GM18519 (cell line): ENCODE measurements around the gene AR.

Source experiments
- ATAC-seq: cut with Tn5 transposase; IDR thresholded peaks from one replicate; pipeline ENCODE4 v1.9.1; 2021; ENCODE audit warnings: mild to moderate bottlenecking, moderate library complexity; ENCODE audit not compliant: unreplicated experiment, low FRiP score

Gene AR

DNA sequence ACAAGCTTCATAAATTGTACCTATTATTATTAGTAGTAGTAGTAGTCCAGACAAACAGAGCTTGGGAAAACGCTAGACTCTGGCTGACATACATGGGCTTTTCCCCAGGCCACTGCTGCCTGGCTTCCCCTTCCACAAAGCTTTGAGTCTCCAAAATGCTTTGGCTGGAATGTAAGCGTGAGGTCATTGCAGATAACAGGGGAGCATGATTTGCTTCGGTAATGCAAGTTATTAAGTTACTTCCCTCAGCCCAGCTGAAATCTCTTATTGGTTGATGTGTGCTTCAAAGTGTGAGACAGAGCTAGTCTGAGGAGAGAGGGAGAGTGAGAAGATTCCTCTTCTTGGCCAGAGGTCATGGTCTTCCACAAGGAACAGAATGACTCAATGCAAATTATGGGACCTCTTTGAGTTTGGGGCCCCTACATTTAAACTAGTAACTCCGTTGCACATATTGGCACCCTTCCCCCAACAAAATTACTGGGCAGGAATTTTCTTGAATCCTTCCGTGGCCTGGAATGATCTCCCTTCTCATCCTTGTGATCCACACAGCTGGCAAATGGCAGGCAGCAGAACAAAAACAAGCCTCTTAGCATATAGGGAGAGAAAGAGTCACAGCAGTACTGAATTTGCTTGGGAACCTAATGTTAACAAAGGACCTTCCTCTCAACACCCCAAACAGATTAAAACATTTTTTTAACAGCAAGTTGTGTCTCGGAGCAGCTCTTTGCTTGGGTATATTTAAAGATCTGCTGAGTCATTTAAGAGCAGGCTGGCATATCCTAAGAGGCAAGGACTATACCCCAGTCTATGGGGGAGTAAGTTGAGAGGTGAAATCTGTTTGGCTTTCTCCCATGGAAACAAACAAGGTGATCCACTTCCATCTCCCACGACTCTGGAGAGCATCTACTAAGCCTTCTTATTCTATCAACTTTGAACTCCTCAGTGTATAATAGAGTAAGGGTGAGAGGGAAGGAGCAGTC lies 19.9 kb downstream of the AR start:
- ATAC-seq = no peak

DNA sequence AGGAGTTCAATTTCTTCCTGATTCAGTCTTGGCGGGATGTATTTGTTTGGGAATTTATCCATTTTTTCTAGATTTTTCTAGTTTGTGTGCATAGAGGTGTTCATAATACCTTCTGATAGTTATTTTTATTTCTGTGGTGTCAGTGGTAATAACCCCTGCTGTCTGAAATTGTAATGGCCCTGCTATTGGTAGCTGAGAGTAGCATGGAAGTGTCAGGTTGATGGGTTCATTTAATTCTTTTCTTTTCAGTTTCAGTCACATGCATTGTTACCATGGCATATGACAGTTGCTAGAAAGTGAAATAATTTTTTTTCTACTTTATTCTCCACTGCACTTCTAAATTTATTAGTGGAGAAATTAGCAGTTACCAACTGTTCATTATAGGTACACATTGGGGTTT lies 20.7 kb downstream of the AR start:
- ATAC-seq = no peak

DNA sequence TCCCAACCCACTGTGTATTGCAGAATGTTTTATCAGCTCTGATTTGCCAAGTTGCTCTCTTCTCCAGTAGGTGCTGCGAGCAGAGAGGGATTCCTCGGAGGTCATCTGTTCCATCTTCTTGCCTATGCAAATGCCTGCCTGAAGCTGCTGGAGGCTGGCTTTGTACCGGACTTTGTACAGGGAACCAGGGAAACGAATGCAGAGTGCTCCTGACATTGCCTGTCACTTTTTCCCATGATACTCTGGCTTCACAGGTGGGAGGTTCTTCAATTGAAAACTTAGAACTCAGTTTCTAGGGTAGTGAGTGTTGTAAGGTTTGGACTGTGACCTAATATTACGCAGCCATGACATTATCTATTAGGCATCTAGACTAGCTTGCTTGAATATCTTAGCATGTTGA lies 24.9 kb downstream of the AR start:
- no peak for ATAC-seq

DNA sequence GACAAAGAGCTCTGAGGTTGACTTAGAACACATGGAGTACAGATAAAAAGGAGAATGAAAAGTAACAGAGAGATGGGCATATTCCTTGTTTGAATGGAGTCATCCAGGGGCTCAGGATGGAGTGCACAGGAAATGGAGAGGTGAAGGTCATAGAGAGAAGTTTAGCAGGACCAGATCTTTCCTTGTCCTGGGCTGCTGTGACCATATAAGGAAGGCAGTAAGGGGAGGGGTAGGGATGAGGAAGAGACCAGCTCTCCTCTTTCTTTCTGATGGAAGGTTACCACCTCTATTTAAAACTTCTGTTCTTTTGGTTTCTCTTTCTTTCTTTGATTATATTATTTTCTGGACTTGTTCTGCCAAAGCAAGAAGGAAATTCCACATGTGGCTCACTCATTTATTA lies 27.0 kb downstream of the AR start:
- no peak for ATAC-seq

DNA sequence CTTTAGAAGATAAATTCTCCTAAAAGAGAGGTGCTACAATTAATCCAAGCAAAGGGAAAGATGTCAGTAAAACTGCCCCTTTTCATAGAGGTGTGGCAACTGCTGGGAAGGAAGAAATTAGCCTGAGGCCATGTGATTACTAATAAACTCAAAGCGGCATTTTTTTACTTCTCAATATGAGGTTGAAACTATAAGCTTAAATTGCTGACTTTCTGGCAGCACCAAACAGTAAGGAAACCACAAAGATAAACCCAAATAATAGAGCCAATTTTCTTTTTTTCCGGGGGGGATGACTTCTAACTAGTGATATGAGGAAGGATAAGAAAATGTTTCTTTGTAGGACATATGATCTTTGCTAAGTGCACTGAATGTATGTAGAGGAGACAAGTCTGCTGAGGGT lies 30.9 kb downstream of the AR start:
- no peak for ATAC-seq

DNA sequence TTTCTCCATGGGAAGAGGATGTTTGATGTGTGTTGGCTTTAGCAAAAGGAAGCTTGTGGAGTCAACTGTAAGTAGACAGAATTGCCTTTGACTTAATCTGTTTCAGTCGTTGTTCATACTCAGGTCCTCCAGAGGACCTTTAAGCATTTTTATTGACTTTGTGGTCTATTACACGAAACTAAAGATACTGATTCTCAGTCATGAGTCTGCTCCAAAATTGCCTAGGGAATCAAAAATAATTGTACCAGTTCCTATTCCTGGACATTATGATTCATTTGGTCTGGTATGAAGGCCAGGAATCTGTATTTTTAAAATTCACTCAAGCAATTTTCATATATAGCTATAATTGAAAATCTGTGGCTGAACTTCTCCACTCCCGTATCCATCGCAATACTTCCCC lies 38.6 kb downstream of the AR start:
- no peak for ATAC-seq

DNA sequence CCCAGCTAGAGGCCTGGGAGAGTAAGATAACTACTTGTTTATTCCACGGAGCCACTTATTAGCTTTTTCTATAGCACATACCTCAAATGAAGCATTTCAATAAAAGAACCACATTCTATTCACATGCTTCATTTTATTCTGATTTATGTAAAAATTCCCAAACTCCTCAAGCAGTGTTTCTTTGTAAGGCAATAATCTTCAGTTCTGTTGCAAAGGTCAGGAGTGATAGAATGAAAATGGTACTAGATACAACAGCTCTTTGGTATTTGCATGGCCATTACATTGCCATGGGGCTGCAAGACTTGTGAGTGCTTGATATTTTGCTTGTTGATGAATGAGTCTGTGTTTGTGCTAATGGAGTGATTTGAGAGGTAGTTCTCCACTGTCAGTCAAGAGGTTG lies 39.4 kb downstream of the AR start:
- no peak for ATAC-seq

DNA sequence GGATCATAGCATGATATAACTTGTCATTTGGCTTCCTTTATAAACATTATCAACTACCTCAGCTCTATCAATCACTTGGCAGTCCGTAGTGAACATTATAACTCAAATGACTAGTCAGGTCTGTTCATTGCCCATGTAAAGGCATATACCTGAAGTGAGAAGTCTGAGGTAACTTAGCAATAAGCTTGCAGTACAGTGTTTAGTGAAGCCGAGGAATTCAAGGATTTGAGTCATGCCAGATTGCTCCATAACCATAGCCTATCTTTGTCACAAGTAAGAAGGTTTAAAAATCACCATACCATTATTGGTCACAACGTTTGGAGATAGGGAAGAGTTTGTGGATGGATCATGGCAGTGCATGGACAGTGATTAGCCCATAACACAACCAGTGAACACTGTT lies 41.6 kb downstream of the AR start:
- no peak for ATAC-seq

DNA sequence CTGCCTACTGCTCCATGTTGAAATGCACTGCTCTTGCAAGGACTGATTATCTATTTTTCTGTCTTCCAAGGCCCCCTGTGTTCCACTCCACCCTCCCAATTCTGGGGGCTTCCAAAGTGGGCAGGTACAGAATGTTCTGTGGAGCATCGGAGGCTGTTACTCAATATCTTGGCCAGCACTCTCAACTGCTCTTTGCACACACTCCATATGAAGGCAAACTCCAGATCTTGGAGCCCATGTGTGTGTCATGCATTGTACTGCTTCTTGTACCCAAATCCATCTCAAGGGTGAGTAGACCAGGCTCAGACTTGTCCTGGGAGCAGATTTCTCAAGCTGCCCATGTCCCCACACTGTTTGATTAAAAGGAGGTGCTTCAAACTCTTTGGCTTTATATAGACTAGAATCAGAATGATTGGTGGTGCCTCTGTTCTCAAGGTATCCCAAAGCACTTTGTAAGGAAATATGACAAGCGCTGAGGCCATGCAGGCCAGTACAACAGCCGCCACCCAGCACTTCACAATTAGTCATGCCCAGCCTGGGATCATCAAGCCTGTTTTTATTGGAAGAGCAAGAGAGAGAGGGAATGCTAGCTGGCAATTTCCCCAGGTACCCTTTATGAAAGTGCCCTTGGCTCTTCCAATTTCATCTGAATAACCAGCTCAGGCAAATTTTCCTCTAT lies 44.3 kb downstream of the AR start:
- ATAC-seq = no peak

DNA sequence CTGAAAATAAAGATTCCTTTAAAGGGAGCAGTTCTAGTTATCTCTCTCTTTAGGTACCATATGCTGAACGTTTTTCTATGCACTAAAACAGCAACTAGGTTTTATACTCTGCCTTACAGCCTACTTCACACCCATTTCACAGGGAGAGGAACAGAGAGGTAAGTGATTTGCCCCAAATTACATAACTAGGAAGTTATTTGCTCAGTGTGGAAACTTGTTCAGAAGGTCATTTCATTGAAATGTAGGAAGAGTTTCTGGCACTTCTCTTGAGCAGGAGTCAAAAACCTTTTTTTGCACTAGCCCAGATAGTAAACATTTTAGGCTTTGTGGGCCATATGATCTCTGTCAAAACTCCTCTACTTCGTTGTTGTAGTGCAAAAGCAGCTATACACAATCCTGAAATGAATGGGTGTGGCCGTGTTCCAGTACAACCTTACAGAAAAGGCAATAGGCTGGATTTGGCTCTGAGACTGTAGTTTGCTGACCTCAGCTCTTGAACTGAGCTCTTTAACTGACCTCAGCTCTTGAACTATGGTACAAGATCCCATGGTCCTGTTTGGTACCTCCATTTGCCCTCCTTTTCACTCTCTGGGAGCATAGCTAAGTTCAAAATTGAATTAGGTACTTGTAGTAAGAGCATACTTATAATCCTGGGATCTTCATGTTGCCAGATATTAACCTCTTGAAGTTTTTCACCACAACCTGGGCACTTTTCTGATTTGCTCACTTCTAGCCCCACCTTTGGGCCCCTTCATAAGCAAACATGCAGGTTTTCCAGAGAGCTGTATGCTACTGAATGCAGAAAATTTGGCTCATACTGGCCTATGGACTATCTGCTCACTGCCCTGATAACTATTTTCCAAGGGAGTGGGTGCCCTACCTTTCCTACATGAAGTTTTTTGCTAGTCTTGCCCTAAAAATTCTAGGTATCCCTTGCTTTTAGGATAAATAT lies 53.3 kb downstream of the AR start:
- ATAC-seq = no peak

DNA sequence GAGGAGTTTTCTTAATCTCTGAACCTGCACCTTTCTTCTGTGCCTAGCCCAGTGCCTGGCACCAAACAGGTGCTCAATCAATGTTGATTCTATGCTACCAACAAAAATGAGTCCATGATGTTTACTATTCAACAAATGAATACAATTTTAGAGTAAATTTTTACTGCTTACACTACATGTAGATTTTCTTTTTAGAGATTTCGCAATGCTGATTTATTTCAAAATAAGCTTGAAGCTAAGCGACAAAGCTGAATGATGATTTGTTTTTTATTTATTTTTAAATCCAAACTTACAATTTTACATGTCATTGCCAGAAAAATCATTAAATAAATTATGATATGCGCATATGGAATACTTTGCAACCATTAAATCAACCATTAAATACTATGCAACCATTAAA lies 55.7 kb downstream of the AR start:
- ATAC-seq = no peak

DNA sequence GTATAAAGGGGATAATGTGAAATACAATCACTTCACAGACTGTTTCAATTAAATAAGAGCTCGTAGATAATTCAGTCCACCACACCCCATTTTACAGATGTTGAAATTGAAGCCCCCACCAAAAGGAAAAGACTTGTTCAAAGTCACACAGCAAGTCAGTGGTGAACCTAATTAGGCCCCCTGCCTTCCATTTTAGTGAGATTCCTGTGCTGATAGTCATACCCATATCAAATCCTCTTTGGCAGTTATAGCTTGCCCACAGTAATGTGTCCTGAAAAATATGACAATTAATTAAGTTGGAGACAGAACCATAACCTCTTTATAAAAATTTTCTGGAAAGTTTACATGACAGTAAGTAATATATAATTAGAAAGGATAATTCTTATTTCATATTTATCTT lies 58.0 kb downstream of the AR start:
- no peak for ATAC-seq

DNA sequence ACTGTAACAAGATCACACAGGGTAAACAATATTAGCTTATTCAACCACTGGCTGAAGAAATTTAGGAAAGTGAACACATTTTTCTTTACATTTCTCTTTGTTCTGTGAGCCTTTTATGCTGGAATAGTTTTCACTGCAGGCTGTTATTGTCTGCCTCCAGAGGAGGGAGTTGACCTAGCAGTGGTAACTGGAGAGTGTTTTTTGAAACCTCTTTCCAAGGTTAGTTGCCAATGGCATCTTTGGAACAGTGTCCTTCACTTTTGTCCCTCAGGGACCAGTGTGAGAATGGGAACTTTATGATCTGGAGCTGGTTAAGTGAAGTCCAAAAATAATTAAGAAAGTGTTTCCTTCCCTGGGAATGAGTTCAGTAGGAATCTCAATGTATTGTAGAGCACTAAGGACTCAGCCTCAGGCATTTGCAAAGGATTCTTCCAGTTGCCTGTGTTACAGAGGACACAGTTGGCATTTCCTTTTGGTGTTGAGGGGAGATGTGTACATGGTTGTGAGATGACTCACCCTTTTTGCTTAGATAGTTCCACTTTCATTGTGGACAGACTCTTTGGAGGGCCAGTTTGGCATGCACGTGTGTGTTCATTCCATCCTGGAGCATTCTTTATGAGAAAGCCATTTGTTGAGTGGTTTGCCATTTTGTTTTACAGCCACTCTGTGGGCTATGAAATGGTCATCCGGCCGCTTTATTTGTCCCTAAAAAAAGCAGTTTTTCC lies 61.3 kb downstream of the AR start:
- no peak for ATAC-seq

DNA sequence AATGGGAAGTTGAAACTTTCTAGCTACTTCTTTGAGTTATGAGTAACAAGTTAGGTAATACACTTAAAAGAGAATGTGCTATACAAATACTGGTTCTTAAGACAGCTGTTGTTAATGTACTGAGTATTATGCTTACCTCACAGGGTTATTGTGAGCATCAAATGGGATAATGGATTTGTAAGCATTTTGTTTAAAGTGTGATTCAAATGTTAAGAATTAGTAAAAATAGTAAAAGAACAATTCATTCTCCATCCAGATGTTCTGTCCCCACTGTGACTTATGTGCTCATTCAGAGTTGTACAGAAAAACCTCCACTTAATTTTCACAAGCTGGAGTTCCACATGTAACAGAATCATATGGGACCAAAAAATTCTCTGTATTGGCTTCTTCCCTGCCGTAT lies 63.6 kb downstream of the AR start:
- no peak for ATAC-seq

DNA sequence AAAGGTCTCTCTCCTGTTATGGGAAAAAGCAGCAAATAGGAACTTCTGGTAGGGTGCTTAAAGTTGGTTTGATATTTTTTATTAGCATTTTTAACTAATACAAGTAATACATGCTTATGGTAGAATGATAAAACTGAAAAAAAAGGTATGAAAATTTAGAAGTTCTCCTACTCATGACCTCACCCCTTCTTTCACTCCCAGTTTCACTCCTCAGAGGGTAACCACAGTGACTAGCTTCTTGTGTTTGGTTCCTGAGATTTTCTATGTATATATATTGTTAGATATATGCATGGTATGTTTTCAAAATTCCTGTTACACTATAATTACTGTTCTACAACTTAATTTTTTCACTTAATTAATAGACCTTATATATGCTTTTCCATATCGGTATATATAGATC lies 66.5 kb downstream of the AR start:
- ATAC-seq = no peak

DNA sequence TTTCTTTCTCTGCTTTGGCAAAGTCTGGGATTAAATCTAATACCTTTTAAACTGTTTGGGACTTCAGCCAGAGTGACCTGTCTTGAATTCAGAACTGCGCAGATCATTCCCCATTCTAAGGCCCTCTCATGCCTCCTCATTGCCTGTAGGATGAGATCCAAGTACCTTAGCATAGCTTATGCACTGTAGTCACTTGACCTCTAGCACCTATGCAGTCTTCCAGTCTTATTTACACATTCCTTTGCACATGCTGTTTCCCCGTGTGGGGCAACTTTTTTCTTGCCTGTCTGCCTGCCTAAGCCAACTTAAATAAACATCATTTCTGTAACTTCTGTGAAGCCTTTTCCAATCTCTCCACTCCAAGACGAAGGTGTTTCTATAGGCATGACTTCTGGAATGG lies 68.4 kb downstream of the AR start:
- ATAC-seq = no peak

DNA sequence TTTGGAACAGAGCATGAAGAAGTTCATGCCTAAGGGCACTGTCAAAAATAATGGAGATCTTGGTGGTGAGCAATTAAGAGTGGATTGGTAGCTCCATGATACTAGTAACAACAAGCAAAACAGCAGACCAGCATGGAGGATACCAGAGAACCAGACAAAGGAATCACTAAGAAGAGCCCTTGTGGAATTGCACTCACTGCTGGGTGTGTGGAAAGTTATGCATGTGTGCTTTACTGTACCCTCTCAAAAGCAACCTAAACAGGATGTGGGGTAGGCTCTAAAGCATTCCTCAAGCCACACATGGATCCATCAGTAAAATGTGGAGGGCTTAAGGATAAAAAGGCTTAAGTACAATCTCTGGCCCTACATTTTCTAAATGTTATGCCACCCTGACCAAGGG lies 69.5 kb downstream of the AR start:
- no peak for ATAC-seq

DNA sequence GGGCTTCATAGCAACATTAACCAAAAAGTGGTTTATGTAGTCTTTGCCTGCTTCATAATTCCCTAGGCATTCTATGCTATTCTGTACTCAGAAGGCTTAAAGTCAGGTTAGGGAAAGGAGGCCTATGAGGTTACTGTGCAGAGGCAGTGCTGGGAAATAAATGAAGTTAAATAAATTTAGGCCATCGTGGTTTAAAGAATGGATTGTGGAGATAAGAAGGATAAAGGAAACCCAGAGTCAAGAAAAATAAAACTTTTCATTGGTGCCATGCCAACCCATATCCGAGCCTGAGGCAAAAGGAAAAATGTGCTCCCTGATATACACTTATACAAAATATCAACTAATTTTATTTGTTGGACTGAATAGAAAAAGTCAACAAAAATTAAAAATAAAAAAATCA lies 70.2 kb downstream of the AR start:
- ATAC-seq = no peak

DNA sequence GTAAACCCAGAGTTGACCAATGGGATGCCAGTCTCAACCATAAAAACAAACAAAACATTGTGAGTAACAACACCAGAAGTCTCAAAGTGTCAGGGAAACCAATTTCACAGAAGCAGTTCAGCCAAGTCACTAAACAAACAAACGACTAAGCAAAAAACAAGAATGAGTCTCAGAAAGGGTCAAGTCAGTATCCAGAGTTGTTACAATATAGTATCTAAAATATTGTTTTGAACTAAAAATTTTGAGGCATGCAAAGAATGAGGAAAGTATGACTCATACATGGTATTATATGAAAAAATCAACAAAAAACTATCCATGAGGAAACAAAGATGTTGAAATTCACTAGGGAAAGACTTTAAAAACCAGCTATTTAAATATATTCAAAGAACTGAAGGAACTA lies 70.6 kb downstream of the AR start:
- no peak for ATAC-seq

DNA sequence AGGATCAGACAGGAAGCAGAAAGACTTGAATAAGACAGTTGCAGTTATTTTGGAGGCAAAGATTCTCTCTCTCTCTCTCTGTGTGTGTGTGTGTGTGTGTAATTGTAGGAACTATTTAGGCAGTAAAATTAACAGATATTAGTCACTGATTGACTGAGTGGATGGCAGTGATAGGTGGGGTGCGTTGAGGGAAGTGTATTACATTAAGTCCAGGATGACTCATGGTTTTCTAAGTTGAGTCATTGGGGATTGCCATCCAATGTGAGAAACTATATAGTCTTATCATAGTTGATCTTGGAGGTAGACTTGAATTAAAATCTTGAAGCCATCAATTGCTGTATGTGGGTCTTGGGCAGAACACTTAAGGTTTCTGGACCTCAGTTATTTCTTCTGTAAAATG lies 75.4 kb downstream of the AR start:
- no peak for ATAC-seq
